ENCODE measurements around the gene AIF1L.

GRCh38 chr9:131048820-131049219, 47.5 kb upstream of the AIF1L start:
- TF ChIP-seq CTCF (IDR thresholded peaks at IDR 0.05) (no peak), POLR2A (IDR thresholded peaks at IDR 0.05) (no peak)
